ENCODE measurements around the gene GOLGA6L9.
"Not testable (repeated sequence)": the region's sequence is repeated elsewhere in the genome, so short reads cannot be mapped to it uniquely, and the experiment has no call there.

The GOLGA6L9 gene

DNA sequence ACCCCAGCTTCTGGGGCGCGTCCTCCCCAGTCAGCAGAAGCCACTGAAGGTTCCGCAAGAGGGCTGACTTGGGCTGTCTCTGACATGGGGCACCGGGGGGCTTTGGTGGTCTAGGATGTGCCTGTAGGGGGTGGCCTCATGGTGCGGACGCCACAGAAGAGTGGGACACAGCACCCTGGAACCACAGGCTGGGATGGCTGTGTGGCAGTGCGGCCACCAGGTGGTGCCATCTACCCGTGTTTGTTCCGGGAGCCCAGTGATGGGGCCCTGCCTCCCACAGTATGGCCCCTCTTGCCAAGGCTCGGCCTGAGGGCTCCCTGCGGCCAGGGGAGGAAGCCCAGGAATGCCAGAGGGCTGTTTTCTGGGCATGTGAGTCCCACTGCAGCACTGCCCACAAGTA lies 38.6 kb downstream of the GOLGA6L9 start:
- DNase-seq (ENCODE audit: low read depth in 1 of 2, low spot score in 1 of 2), result peak in 1 of 2 donors; percentile 3

DNA sequence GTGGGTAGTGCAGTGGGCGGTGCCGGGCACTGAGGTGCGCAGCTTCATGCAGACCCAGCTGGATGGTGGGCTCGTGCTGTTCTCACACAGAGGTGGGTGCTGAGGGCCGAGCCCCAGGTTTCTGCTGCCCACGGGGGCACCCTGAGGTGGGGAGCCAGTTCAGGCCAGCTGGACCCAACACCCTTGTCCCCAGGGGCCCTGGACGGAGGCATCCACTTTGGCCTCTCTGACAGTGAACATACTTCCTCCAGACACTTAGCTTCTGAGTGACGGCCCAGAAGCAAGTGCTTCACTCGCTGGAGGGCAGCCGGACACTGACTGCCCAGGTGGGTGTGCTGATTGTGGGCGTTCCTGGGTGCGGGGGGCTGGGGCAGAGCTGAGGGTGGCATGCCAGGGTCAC lies 39.8 kb downstream of the GOLGA6L9 start:
- DNase-seq (ENCODE audit: low read depth in 1 of 2, low spot score in 1 of 2), result not testable (repeated sequence)

DNA sequence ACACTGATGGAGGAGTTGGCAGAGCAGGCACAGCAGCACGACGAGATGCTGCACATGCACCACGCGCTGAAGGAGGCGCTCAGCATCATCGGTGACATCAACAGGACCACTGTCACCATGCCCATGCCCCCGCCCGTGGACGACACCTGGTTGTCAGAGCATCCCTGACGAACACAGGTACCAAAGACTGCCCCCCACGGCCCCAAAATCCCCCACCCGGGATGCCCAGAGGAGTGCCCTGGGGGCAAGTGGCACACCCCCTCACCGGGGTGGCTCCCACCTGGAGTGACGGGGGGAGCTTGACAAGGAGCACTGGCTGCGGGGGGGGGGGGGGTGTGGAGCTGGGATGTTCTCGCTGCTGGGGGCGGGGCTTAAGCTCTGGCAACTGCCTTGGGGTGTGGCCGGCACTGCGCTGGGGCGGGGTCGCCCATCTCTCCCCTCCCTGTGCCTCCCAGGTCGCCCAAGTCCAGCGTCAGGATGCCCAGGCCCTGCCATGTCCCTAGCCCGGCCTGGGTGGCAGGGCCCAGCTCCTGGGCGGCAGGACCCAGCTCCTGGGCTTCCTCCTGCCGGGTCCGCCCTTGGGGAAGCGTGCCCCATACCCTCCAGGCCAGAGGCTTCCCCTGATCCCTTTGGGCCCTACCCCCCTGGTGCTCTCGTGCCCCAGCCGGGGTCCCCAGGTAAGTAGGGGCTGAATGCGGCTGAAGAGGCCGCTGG lies 42.8 kb downstream of the GOLGA6L9 start:
- not testable (repeated sequence) for DNase-seq (ENCODE audit: low read depth in 1 of 2, low spot score in 1 of 2)

DNA sequence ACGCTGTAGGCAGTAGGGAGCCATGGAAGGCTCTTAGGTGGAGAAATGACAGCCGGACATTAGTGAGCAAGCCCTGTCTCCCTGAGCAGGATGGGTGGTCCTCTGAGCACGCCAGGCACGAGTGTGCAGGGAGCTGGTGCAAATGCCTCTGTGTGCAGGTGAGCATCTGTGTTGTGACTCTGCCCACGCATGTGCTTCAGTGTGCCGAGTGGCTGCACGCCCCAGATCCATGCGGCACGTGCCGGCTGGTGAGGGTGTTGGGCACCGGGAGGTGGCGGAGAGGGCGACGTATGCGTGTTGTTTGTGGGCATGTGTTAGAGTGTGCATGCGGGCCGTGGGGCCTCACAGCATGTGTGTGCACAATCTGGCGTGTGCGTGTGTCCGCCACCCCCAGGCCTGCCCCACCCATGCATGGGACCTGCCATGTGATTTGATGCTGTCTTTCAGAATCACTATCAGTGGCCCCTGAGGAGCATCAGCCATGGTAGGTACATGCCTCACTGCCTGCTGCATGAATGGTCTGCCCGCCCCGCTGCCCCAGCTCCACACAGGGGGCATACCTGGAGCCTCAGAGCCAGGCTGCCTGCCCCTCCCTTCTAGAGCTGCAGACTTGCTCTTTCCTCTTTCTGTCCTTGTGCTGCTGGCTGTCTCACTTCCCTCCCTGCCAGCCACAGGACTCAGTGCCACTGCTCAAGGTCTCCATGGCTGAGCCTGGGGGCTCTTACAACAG lies 45.1 kb downstream of the GOLGA6L9 start:
- not testable (repeated sequence) for DNase-seq (ENCODE audit: low read depth in 1 of 2, low spot score in 1 of 2)

DNA sequence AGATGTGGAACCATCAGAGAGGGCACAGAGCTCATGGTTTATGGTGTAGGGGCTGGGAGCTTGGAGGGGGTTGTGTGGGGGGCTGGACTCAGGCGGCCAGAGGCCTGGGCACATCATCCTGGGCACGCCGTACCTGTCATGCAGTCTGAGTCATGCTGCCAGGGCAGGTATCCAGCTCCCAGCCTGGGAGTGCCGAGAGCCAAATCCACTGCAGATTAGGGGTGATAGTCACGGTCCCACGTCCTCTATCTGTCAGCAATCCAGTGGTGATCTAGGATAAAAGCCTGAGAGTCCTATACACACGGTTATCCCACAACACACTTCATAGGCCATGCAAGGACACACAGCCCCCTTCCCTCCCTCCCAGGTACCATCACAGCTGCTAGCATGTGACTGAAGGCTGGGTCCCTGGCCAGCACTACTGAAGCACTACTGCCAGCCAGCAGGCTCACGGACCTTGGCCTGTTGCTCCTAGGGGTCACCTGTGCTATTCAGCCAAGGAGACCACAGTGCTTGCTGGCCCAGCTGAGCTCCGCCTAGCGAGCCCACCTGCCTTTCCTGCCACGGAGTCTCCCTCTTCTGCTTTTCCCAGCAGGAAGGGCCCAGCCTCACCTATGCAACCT lies 45.8 kb downstream of the GOLGA6L9 start:
- DNase-seq (ENCODE audit: low read depth in 1 of 2, low spot score in 1 of 2), result not testable (repeated sequence)

DNA sequence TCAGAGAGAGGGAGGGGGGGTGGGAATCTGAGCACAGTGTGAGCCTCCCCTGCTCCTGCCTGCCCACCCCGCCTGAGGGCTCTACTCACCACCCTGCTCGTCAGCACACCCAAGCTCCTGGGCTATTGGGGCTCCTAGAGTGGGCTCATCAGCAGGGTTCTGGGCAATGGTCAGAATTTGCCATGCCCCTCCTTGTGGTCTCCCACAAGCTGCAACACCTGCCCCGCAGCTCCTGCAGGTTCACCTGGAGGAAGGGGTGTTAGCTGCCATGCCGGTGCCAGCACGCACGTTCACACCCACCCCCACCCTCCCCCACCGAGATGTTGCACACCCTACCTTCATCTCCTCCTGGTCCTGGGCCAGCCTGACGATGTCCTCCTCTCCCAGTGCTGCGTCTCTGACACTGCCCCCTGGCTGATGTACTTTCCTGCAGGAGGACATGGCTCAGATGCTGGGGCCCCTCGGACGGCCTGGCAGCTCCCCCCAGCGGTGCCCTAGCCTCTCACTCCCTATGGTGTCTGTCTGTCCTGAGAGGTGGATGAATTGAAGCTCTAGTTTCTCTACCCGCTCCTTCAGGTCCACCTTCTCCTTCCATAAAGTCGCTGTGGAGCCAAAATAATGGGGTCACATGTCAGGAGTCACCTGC lies 47.2 kb downstream of the GOLGA6L9 start:
- not testable (repeated sequence) for DNase-seq (ENCODE audit: low read depth in 1 of 2, low spot score in 1 of 2)

DNA sequence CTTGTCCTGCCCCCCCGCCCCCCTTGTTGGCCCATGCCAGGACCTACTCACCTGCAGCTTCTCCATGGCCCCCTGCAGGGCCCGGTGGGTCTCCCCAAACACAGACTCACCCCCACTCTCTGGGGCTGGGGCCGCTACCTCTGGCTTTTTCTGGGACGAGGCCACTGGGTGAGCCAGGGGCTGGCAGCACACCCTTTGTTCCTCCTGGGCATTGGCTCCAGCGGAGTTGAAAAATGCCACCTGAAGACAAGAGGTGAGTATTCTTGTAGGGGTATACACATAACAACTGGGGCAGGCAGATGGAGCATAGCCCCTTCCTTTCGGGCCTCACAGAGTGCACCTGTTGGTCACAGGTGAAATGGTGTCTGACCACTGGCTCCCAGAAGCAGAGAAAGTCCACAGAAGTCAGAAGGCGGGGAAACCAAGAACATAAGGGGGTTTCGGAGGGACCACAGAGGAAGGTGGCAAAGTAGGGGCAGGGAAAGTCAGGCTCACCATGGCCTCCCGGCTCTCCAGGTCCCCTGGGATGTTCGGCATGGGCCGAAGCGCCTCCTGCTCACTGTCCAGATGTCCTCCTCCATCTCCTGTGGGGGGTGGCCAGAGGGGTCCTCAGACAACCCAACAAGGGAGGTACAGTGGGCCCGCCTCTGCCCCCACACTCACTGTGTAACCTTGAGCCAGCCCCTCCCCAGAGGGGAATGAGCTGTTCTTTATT lies 47.9 kb downstream of the GOLGA6L9 start:
- not testable (repeated sequence) for DNase-seq (ENCODE audit: low read depth in 1 of 2, low spot score in 1 of 2)

Measured in activated CD4-positive, alpha-beta T cell treated with anti-CD3 and anti-CD28 coated beads, Interleukin-2, amount 50 U/mL, for 24 hours (primary cell).